ENCODE results near the gene CDC42EP3. TPM values are rescaled to one million over a fixed set of nuclear protein-coding genes. Genes with fewer than 3 reads are reported as not detected.

Gene CDC42EP3
- total RNA-seq, 6 donors from 2014 or later = 24.5 to 76.2 (median 43.2) TPM

- Histone ChIP-seq H3K27ac (peak overlapping the region in 1 of 4 donors; percentile 29), H3K27me3 (no peaks in the 10 kb centered on the region), H3K4me1 (peaks cover 0 to 13% (median 3%) of the 10 kb centered on the region in 4 donors), H3K36me3 (no peaks in the 10 kb centered on the region), H3K4me3 (no peak overlapping the region), H3K9me3 (no peaks in the 10 kb centered on the region)
- DNase-seq = no peak
- no peak for TF ChIP-seq POLR2AphosphoS5 (IDR thresholded peaks at IDR 0.05)
- TF ChIP-seq, protein P1, sequence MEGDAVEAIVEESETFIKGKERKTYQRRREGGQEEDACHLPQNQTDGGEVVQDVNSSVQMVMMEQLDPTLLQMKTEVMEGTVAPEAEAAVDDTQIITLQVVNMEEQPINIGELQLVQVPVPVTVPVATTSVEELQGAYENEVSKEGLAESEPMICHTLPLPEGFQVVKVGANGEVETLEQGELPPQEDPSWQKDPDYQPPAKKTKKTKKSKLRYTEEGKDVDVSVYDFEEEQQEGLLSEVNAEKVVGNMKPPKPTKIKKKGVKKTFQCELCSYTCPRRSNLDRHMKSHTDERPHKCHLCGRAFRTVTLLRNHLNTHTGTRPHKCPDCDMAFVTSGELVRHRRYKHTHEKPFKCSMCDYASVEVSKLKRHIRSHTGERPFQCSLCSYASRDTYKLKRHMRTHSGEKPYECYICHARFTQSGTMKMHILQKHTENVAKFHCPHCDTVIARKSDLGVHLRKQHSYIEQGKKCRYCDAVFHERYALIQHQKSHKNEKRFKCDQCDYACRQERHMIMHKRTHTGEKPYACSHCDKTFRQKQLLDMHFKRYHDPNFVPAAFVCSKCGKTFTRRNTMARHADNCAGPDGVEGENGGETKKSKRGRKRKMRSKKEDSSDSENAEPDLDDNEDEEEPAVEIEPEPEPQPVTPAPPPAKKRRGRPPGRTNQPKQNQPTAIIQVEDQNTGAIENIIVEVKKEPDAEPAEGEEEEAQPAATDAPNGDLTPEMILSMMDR (IDR thresholded peaks at IDR 0.05) = no peak
- no peak for TF ChIP-seq EP300 (IDR thresholded peaks at IDR 0.05)
- TF ChIP-seq POLR2A (IDR thresholded peaks at IDR 0.05) = no peak
- WGBS, 2 donors = 63 to 84% methylated on average over 2 of the region's 2 CpGs
- no peak for ATAC-seq (ENCODE audit: low FRiP score in 2 of 2)
These were observed 7.7 kb upstream of the CDC42EP3 start for GRCh38 chr2:37679072-37679695.

DNA sequence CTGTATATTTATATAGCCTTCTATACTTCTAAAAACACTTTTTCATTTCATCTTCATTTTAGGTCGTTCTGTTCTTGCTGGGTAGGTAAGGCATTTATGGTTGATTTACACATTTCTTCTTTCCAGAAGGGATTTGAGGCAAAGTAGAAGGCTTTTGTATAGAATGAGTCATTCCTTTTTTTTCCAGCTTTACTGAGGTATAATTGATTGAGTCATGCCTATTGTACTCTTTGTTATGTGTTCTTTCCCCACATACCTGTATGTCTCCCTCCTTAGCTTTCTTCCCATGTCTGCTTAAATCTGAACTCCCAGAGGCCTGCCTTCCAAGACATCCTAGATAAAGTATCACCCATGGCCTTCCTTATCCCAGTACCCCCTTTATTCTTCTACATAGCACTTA, 4.8 kb upstream of the CDC42EP3 start:
- DNase-seq (no peak), ATAC-seq (ENCODE audit: low FRiP score in 2 of 2) (no peak)
- Histone ChIP-seq H3K9me3 (no peaks in the 10 kb centered on the region), H3K4me3 (no peak overlapping the region), H3K27ac (no peak overlapping the region), H3K36me3 (no peaks in the 10 kb centered on the region), H3K27me3 (no peaks in the 10 kb centered on the region), H3K4me1 (peaks cover 0 to 10% (median 6%) of the 10 kb centered on the region in 4 donors)
- WGBS, 2 donors = 58 to 81% methylated on average over 1 of the region's 1 CpG
- no peak for TF ChIP-seq POLR2A (IDR thresholded peaks at IDR 0.05)
- TF ChIP-seq, protein P1 (IDR thresholded peaks at IDR 0.05) = no peak
- TF ChIP-seq POLR2AphosphoS5 (IDR thresholded peaks at IDR 0.05) = no peak
- no peak for TF ChIP-seq EP300 (IDR thresholded peaks at IDR 0.05)

GRCh38 chr2:37674946-37675345, 3.5 kb upstream of the CDC42EP3 start:
- no peak for DNase-seq
- no peaks in the 10 kb centered on the region for H3K9me3 ChIP-seq
- ATAC-seq (ENCODE audit: low FRiP score in 2 of 2) = no peak
- H3K27me3 ChIP-seq = no peaks in the 10 kb centered on the region
- no peak overlapping the region for H3K4me3 ChIP-seq
- TF ChIP-seq POLR2A (IDR thresholded peaks at IDR 0.05) (no peak), POLR2AphosphoS5 (IDR thresholded peaks at IDR 0.05) (no peak), EP300 (IDR thresholded peaks at IDR 0.05) (no peak)
- TF ChIP-seq, protein P1 (IDR thresholded peaks at IDR 0.05) = no peak
- H3K27ac ChIP-seq = peak overlapping the region in 3 of 4 donors; percentile 32 to 45 (median 42)
- peaks cover 0 to 15% (median 6%) of the 10 kb centered on the region in 4 donors for H3K4me1 ChIP-seq
- no peaks in the 10 kb centered on the region for H3K36me3 ChIP-seq
- 56 to 63% methylated on average over 2 of the region's 2 CpGs for WGBS, 2 donors

GRCh38 chr2:37672870-37673184, 1.4 kb upstream of the CDC42EP3 start:
- ATAC-seq (ENCODE audit: low FRiP score in 2 of 2) = no peak
- H3K4me1 ChIP-seq = peaks cover 4 to 35% (median 20%) of the 10 kb centered on the region in 4 donors
- TF ChIP-seq EP300 (IDR thresholded peaks at IDR 0.05) (no peak), POLR2A (IDR thresholded peaks at IDR 0.05) (no peak), POLR2AphosphoS5 (IDR thresholded peaks at IDR 0.05) (no peak)
- TF ChIP-seq, protein P1 (IDR thresholded peaks at IDR 0.05) = no peak
- peak overlapping the region; percentile 92 to 98 (median 96) for H3K27ac ChIP-seq
- H3K9me3 ChIP-seq = no peaks in the 10 kb centered on the region
- H3K36me3 ChIP-seq = no peaks in the 10 kb centered on the region
- H3K4me3 ChIP-seq = peak overlapping the region in 3 of 4 donors; percentile 91 to 96 (median 95)
- 10 to 12% methylated on average over 7 of the region's 7 CpGs for WGBS, 2 donors
- no peak for DNase-seq
- no peaks in the 10 kb centered on the region for H3K27me3 ChIP-seq
